Subcutaneous adipose tissue (tissue), 4 donors: Measurements from ENCODE around the gene BCL7B. TPM values are rescaled to one million over a fixed set of nuclear protein-coding genes. Genes with fewer than 3 reads are reported as not detected.

Experiments
- CTCF ChIP-seq: fragments of 450-650 bp; IDR thresholded peaks from one replicate; pipeline ENCODE4 v1.5.1; 2016; ENCODE audit warnings: low read depth, mild to moderate bottlenecking, control low read depth, antibody characterized with exemption, moderate library complexity
- small RNA-seq: library from RNA; depleted of rRNA; stranded (forward); fragments of <200 nt; gene quantifications from one replicate; pipeline ENCODE3, GENCODE V24; 2016
- total RNA-seq, 4 donors: library from RNA; depleted of rRNA; stranded (reverse); fragments of >200 nt; gene quantifications; one replicate each; pipeline ENCODE4 v1.1.0, GENCODE V29; 2016

BCL7B gene
- total RNA-seq, 4 donors from 2014 or later, result 61.0 to 91.4 (median 69.0) TPM

- no peak for TF ChIP-seq CTCF
Observed at GRCh38 chr7:73489976-73490375, 67.5 kb downstream of the BCL7B start.

GRCh38 chr7:73487486-73487885 is 70.0 kb downstream of the BCL7B start:
- no peak for TF ChIP-seq CTCF

Small RNA genes lying within 50 kb of the gene (small RNA-seq; reads per million reads assigned to genes)
- not detected for gene RNU6-1198P

Other genes starting within 250 kb of the BCL7B start
- gene NSUN5, start 248.9 kb downstream of the BCL7B start, total RNA-seq, result 10 to 100 TPM in 3 of 4 donors, 1 to 10 TPM in 1; 9.9 to 16.3 (median 15.0) TPM
- 1 to 10 TPM in 1 of 4 donors, under 1 TPM in 2, not detected in 1; 0.34 to 1.8 (median 0.94) TPM for gene TRIM50, start 229.6 kb downstream of the BCL7B start, total RNA-seq
- not detected for gene FKBP6, start 229.5 kb downstream of the BCL7B start, total RNA-seq
- 1 to 10 TPM in 3 of 4 donors, under 1 TPM in 1; 0.98 to 2.4 (median 1.9) TPM for gene FZD9, start 123.9 kb downstream of the BCL7B start, total RNA-seq
- gene BAZ1B, start 35.4 kb downstream of the BCL7B start, total RNA-seq, result 10 to 100 TPM; 51.3 to 62.8 (median 59.9) TPM
- 10 to 100 TPM; 32.3 to 43.0 (median 37.1) TPM for gene TBL2, start 20.9 kb upstream of the BCL7B start, total RNA-seq
- gene MLXIPL, start 66.8 kb upstream of the BCL7B start, total RNA-seq, result 100 to 1,000 TPM in 2 of 4 donors, 10 to 100 TPM in 2; 38.6 to 385 (median 85.1) TPM
- 1 to 10 TPM in 3 of 4 donors, not detected in 1; 2.6 to 3.7 (median 3.3) TPM for gene VPS37D, start 110.1 kb upstream of the BCL7B start, total RNA-seq
- gene DNAJC30, start 125.8 kb upstream of the BCL7B start, total RNA-seq, result 1 to 10 TPM; 2.6 to 7.3 (median 3.4) TPM
- 10 to 100 TPM; 24.0 to 41.1 (median 32.8) TPM for gene BUD23, start 125.9 kb upstream of the BCL7B start, total RNA-seq
- 10 to 100 TPM in 1 of 4 donors, 1 to 10 TPM in 3; 2.2 to 12.2 (median 3.4) TPM for gene STX1A, start 162.0 kb upstream of the BCL7B start, total RNA-seq
- 10 to 100 TPM in 2 of 4 donors, 1 to 10 TPM in 2; 8.5 to 13.8 (median 11.5) TPM for gene ABHD11, start 181.1 kb upstream of the BCL7B start, total RNA-seq
- not detected for gene CLDN3, start 212.6 kb upstream of the BCL7B start, total RNA-seq